Retinal pigment epithelial cell (primary cell): ENCODE measurements around the gene SMIM5.

ENCODE experiments used
- DNase-seq: peaks from one replicate; pipeline ENCODE4 v3.0.0-alpha.2; 2010; ENCODE audit warnings: low read depth
- H3K4me3 ChIP-seq: 2 replicates; pipeline ENCODE4 v1.5.1; 2011; ENCODE audit warnings: mild to moderate bottlenecking, low read length, control low read depth, moderate library complexity
- CTCF ChIP-seq: conservative IDR thresholded peaks from 2 replicates; pipeline ENCODE4 v1.5.1; 2011; ENCODE audit warnings: low read depth, low read length, control low read depth, inconsistent platforms

Gene SMIM5

GRCh38 chr17:75685499-75685898 is 52.3 kb downstream of the SMIM5 start:
- no peak for TF ChIP-seq CTCF
- DNase-seq: no peak
- H3K4me3 ChIP-seq: no peak overlapping the region

- TF ChIP-seq CTCF: no peak
- peak; percentile 86 for DNase-seq
- no peak overlapping the region for H3K4me3 ChIP-seq
Measured at GRCh38 chr17:75688209-75688825, 55.1 kb downstream of the SMIM5 start.

GRCh38 chr17:75689441-75689873 is 56.2 kb downstream of the SMIM5 start:
- H3K4me3 ChIP-seq: no peak overlapping the region
- no peak for TF ChIP-seq CTCF
- DNase-seq: no peak
